ENCODE results near the gene KCNQ2.

The KCNQ2 gene

DNA sequence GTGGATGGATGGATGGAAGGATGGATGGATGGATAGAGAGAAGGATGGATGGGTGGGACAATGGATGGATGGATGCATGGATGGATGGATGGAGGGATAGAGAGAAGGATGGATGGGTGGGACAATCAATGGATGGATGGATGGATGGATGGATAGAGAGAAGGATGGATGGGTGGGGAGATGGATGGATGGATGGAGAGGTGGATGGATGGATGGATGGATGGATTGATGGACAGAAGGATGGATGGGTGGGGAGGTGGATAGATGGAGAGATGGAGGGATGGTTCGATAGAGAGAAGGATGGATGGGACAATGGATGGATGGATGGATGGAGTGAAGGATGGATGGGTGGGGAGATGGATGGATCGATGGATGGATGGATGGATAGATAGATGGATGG lies 20.1 kb upstream of the KCNQ2 start:
- no peak overlapping the region for H3K9ac ChIP-seq (ENCODE audit: low read length)
- H3K4me3 ChIP-seq (ENCODE audit: insufficient read depth, low read length, poor library complexity, severe bottlenecking) = no peak overlapping the region
- H3K27me3 ChIP-seq (ENCODE audit: low read length) = no peaks in the 10 kb centered on the region
- H3K36me3 ChIP-seq (ENCODE audit: low read length) = no peaks in the 10 kb centered on the region
- H3K9me2 ChIP-seq (replicated peaks; ENCODE audit: insufficient read depth, low read length) = no peaks in the 10 kb centered on the region
- no peak overlapping the region for H3K4me2 ChIP-seq (ENCODE audit: low read depth, low read length, poor library complexity, severe bottlenecking)
- H2AFZ ChIP-seq (ENCODE audit: low read depth, low read length, severe bottlenecking) = no peak overlapping the region
- H3K9me3 ChIP-seq (ENCODE audit: insufficient read depth, low read length) = no peaks in the 10 kb centered on the region
- TF ChIP-seq CTCF (IDR thresholded peaks at IDR 0.05; ENCODE audit: insufficient read depth, low read length, poor library complexity, severe bottlenecking) (no peak), EZH2phosphoT487 (conservative IDR thresholded peaks at IDR 0.05; ENCODE audit: low read length) (no peak)
- no peak overlapping the region for H3K27ac ChIP-seq (ENCODE audit: low read depth, low read length)
- H4K20me1 ChIP-seq (ENCODE audit: low read depth, low read length) = no peaks in the 10 kb centered on the region
- no peaks in the 10 kb centered on the region for H3K79me2 ChIP-seq (ENCODE audit: insufficient read depth, low read length)
- H3F3A ChIP-seq (ENCODE audit: insufficient read depth) = no peaks in the 10 kb centered on the region

DNA sequence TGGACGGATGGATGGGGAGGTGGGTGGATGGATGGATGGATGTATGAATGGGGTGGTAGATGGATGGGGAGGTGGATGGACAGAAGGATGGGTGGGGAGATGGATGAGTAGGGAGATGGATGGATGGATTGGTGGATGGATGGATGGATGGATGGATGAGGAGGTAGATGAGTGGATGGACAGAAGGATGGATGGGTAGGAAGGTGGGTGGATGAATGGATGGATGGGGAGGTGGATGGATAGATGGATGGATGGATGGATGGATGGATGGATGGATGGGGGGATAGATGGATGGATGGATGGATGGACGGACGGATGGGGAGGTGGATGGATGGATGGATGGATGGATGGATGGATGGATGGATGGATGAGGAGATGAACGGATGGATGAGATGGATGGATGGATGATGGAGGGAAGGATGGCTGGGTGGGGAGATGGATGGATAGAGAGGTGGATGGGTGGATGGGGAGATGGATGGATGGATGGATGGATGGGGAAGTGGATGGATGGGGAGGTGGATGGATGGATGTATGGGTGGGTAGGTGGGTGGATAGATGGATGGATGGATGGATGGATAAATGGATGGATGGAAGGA lies 19.3 kb upstream of the KCNQ2 start:
- H3K9me2 ChIP-seq (replicated peaks; ENCODE audit: insufficient read depth, low read length) = no peaks in the 10 kb centered on the region
- H3K79me2 ChIP-seq (ENCODE audit: insufficient read depth, low read length) = no peaks in the 10 kb centered on the region
- no peak overlapping the region for H3K27ac ChIP-seq (ENCODE audit: low read depth, low read length)
- no peak overlapping the region for H3K4me3 ChIP-seq (ENCODE audit: insufficient read depth, low read length, poor library complexity, severe bottlenecking)
- H4K20me1 ChIP-seq (ENCODE audit: low read depth, low read length) = no peaks in the 10 kb centered on the region
- no peaks in the 10 kb centered on the region for H3K9me3 ChIP-seq (ENCODE audit: insufficient read depth, low read length)
- no peak overlapping the region for H2AFZ ChIP-seq (ENCODE audit: low read depth, low read length, severe bottlenecking)
- H3K27me3 ChIP-seq (ENCODE audit: low read length) = no peaks in the 10 kb centered on the region
- no peaks in the 10 kb centered on the region for H3K36me3 ChIP-seq (ENCODE audit: low read length)
- TF ChIP-seq CTCF (IDR thresholded peaks at IDR 0.05; ENCODE audit: insufficient read depth, low read length, poor library complexity, severe bottlenecking) (no peak), EZH2phosphoT487 (conservative IDR thresholded peaks at IDR 0.05; ENCODE audit: low read length) (no peak)
- no peak overlapping the region for H3K9ac ChIP-seq (ENCODE audit: low read length)
- no peak overlapping the region for H3K4me2 ChIP-seq (ENCODE audit: low read depth, low read length, poor library complexity, severe bottlenecking)
- H3F3A ChIP-seq (ENCODE audit: insufficient read depth) = no peaks in the 10 kb centered on the region

DNA sequence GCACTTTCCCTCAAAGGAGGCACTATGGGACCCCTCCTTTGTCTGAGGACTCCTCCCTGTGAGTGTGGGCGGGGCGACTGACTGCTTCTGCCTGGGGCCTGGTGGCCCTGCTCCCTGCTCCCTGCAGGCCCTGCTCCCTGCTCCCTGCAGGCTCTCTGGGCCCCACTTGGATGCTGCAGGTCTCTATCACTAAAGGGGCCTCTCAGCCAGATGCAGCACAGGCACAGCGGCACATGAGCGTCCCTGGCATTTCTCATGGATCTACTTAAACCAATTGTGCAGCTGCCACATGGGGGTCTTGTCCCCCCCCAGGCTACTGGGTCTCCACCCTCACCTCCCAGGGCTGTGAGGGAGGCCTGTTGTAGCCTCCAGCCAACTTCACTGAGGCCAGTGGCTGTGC lies 18.6 kb upstream of the KCNQ2 start:
- Histone ChIP-seq H3K9ac (ENCODE audit: low read length) (no peak overlapping the region), H4K20me1 (ENCODE audit: low read depth, low read length) (no peaks in the 10 kb centered on the region), H3K27me3 (ENCODE audit: low read length) (no peaks in the 10 kb centered on the region), H3K36me3 (ENCODE audit: low read length) (no peaks in the 10 kb centered on the region), H3K27ac (ENCODE audit: low read depth, low read length) (no peak overlapping the region), H3K4me2 (ENCODE audit: low read depth, low read length, poor library complexity, severe bottlenecking) (no peak overlapping the region), H3K79me2 (ENCODE audit: insufficient read depth, low read length) (no peaks in the 10 kb centered on the region), H3F3A (ENCODE audit: insufficient read depth) (no peaks in the 10 kb centered on the region), H3K4me3 (ENCODE audit: insufficient read depth, low read length, poor library complexity, severe bottlenecking) (no peak overlapping the region), H3K9me2 (replicated peaks; ENCODE audit: insufficient read depth, low read length) (no peaks in the 10 kb centered on the region), H3K9me3 (ENCODE audit: insufficient read depth, low read length) (no peaks in the 10 kb centered on the region), H2AFZ (ENCODE audit: low read depth, low read length, severe bottlenecking) (no peak overlapping the region)
- TF ChIP-seq CTCF (IDR thresholded peaks at IDR 0.05; ENCODE audit: insufficient read depth, low read length, poor library complexity, severe bottlenecking) (no peak), EZH2phosphoT487 (conservative IDR thresholded peaks at IDR 0.05; ENCODE audit: low read length) (no peak)

All from SU-DHL-6 (cell line).